ENCODE measurements around the gene SCO2. TPM values are rescaled to one million over a fixed set of nuclear protein-coding genes. Genes with fewer than 3 reads are reported as not detected.
A peak's percentile ranks its signal among the peaks of the same experiment; 100 is the strongest.

SCO2 gene
- total and polyA plus RNA-seq, 2 of the 13 experiments (the other 11 are each of a cell fraction or from before 2014, with no cell fraction given) = 0.32 to 3.7 TPM

DNA sequence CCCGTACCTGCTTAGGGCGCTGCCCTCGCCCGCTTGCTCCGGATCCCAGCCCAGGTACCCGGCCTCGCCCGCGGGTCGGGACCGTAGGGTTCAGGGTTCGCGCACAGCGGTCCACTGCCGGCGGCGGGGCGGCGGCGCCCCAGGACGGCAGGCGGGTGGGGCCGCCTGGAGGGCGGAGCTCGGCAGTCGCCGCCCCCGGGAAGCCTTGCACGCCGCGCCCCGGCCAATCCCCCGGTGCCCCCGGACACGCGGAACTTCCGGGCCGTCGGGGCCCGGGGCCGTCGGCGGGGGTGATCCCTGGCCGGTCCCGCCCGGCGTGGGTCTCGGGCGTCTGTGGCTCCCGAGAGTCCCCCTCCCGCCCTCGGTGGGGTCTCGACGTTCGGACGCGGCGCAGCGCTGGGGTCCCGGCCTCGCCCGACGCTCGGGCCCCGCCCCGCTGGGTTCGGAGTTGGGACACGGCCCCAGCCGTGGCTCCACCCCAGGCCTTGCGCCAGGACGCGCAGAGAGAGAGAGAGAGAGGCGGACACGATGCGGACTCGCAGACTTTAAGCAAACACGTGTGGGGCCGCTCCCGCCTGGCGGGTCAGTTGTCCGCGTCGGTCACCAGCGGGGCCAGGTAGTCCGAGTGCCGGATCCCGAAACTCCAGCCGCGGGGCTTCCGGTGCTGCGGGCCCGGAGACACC is 4.6 kb upstream of the SCO2 start, which contains the start of gene TYMP (continued):
- TF ChIP-seq, protein P1, sequence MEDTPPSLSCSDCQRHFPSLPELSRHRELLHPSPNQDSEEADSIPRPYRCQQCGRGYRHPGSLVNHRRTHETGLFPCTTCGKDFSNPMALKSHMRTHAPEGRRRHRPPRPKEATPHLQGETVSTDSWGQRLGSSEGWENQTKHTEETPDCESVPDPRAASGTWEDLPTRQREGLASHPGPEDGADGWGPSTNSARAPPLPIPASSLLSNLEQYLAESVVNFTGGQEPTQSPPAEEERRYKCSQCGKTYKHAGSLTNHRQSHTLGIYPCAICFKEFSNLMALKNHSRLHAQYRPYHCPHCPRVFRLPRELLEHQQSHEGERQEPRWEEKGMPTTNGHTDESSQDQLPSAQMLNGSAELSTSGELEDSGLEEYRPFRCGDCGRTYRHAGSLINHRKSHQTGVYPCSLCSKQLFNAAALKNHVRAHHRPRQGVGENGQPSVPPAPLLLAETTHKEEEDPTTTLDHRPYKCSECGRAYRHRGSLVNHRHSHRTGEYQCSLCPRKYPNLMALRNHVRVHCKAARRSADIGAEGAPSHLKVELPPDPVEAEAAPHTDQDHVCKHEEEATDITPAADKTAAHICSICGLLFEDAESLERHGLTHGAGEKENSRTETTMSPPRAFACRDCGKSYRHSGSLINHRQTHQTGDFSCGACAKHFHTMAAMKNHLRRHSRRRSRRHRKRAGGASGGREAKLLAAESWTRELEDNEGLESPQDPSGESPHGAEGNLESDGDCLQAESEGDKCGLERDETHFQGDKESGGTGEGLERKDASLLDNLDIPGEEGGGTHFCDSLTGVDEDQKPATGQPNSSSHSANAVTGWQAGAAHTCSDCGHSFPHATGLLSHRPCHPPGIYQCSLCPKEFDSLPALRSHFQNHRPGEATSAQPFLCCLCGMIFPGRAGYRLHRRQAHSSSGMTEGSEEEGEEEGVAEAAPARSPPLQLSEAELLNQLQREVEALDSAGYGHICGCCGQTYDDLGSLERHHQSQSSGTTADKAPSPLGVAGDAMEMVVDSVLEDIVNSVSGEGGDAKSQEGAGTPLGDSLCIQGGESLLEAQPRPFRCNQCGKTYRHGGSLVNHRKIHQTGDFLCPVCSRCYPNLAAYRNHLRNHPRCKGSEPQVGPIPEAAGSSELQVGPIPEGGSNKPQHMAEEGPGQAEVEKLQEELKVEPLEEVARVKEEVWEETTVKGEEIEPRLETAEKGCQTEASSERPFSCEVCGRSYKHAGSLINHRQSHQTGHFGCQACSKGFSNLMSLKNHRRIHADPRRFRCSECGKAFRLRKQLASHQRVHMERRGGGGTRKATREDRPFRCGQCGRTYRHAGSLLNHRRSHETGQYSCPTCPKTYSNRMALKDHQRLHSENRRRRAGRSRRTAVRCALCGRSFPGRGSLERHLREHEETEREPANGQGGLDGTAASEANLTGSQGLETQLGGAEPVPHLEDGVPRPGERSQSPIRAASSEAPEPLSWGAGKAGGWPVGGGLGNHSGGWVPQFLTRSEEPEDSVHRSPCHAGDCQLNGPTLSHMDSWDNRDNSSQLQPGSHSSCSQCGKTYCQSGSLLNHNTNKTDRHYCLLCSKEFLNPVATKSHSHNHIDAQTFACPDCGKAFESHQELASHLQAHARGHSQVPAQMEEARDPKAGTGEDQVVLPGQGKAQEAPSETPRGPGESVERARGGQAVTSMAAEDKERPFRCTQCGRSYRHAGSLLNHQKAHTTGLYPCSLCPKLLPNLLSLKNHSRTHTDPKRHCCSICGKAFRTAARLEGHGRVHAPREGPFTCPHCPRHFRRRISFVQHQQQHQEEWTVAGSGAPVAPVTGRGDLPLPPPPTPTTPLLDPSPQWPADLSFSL (CRISPR knock-in tag; IDR thresholded peaks at IDR 0.05) = no peak
- TF ChIP-seq, protein P2, sequence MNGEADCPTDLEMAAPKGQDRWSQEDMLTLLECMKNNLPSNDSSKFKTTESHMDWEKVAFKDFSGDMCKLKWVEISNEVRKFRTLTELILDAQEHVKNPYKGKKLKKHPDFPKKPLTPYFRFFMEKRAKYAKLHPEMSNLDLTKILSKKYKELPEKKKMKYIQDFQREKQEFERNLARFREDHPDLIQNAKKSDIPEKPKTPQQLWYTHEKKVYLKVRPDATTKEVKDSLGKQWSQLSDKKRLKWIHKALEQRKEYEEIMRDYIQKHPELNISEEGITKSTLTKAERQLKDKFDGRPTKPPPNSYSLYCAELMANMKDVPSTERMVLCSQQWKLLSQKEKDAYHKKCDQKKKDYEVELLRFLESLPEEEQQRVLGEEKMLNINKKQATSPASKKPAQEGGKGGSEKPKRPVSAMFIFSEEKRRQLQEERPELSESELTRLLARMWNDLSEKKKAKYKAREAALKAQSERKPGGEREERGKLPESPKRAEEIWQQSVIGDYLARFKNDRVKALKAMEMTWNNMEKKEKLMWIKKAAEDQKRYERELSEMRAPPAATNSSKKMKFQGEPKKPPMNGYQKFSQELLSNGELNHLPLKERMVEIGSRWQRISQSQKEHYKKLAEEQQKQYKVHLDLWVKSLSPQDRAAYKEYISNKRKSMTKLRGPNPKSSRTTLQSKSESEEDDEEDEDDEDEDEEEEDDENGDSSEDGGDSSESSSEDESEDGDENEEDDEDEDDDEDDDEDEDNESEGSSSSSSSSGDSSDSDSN (CRISPR knock-in tag; IDR thresholded peaks at IDR 0.05) = peak; percentile 84; the same call in 1 of the 2 replicates
- TF ChIP-seq JDP2 (CRISPR knock-in tag; IDR thresholded peaks at IDR 0.05; ENCODE audit: borderline replicate concordance) (no peak; the same call in 1 of the 2 replicates), EED (CRISPR knock-in tag; IDR thresholded peaks at IDR 0.05) (peak; percentile 74; the same call in 1 of the 2 replicates), CENPT (CRISPR knock-in tag; IDR thresholded peaks at IDR 0.05; ENCODE audit: low read depth) (peak; percentile 55), TBX3 (IDR thresholded peaks at IDR 0.05; ENCODE audit: borderline replicate concordance) (no peak), ZNF224 (CRISPR knock-in tag; IDR thresholded peaks at IDR 0.05) (no peak), FOXC1 (CRISPR knock-in tag; IDR thresholded peaks at IDR 0.05; ENCODE audit: borderline replicate concordance) (no peak), FOXO1 (CRISPR knock-in tag; IDR thresholded peaks at IDR 0.05) (peak; percentile 71), HCFC1 (IDR thresholded peaks at IDR 0.05; ENCODE audit: low read depth, low read length) (no peak), FOXA1 (IDR thresholded peaks at IDR 0.05) (no peak), FOXA1 (CRISPR knock-in tag; IDR thresholded peaks at IDR 0.05) (peak; percentile 78), ZNF619 (CRISPR knock-in tag; IDR thresholded peaks at IDR 0.05) (no peak), ZBTB38 (CRISPR knock-in tag; IDR thresholded peaks at IDR 0.05) (peak; percentile 6), ZNF329 (CRISPR knock-in tag; IDR thresholded peaks at IDR 0.05; ENCODE audit: low read depth) (peak; percentile 15; the same call in 1 of the 2 replicates), ATAD3A (CRISPR knock-in tag; IDR thresholded peaks at IDR 0.05) (no peak), GATAD2A (CRISPR knock-in tag; IDR thresholded peaks at IDR 0.05) (0 out of 2 replicates have a peak, but pooled peaks have one; percentile 46)
- TF ChIP-seq, protein P3, sequence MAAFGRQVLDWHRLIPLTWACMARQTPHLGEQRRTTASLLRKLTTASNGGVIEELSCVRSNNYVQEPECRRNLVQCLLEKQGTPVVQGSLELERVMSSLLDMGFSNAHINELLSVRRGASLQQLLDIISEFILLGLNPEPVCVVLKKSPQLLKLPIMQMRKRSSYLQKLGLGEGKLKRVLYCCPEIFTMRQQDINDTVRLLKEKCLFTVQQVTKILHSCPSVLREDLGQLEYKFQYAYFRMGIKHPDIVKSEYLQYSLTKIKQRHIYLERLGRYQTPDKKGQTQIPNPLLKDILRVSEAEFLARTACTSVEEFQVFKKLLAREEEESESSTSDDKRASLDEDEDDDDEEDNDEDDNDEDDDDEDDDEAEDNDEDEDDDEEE (CRISPR knock-in tag; IDR thresholded peaks at IDR 0.05) = no peak; the same call in 1 of the 2 replicates
- TF ChIP-seq, protein P4, sequence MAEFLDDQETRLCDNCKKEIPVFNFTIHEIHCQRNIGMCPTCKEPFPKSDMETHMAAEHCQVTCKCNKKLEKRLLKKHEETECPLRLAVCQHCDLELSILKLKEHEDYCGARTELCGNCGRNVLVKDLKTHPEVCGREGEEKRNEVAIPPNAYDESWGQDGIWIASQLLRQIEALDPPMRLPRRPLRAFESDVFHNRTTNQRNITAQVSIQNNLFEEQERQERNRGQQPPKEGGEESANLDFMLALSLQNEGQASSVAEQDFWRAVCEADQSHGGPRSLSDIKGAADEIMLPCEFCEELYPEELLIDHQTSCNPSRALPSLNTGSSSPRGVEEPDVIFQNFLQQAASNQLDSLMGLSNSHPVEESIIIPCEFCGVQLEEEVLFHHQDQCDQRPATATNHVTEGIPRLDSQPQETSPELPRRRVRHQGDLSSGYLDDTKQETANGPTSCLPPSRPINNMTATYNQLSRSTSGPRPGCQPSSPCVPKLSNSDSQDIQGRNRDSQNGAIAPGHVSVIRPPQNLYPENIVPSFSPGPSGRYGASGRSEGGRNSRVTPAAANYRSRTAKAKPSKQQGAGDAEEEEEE (CRISPR knock-in tag; IDR thresholded peaks at IDR 0.05; ENCODE audit: borderline replicate concordance) = no peak

Measured in HepG2 (cell line).